Colonic mucosa (tissue), 4 donors: Measurements from ENCODE around the gene FAM50A. TPM values are rescaled to one million over a fixed set of nuclear protein-coding genes. Genes with fewer than 3 reads are reported as not detected.
A peak's percentile ranks its signal among the peaks of the same experiment; 100 is the strongest.

ENCODE experiments used
- DNase-seq: peaks from one replicate; pipeline ENCODE4 v3.0.0-alpha.2; 2020
- H3K27ac ChIP-seq: fragments of 200-600 bp; one replicate; pipeline ENCODE4 v1.8.0; 2021
- H3K27me3 ChIP-seq: fragments of 200-600 bp; one replicate; pipeline ENCODE4 v1.8.0; 2021
- H3K36me3 ChIP-seq: fragments of 200-600 bp; one replicate; pipeline ENCODE4 v1.8.0; 2021
- H3K4me1 ChIP-seq: fragments of 200-600 bp; one replicate; pipeline ENCODE4 v1.8.0; 2021; ENCODE audit warnings: mild to moderate bottlenecking
- H3K4me3 ChIP-seq: fragments of 200-600 bp; one replicate; pipeline ENCODE4 v1.8.0; 2021
- H3K9ac ChIP-seq, 2 donors: one replicate each; pipeline ENCODE4 v1.7.0; 2013; ENCODE audit warnings: control low read depth in 2 of 2, low read depth in 2 of 2, low read length in 2 of 2
- H3K9me3 ChIP-seq: fragments of 200-600 bp; one replicate; pipeline ENCODE4 v1.8.0; 2021
- CTCF ChIP-seq: fragments of 200-600 bp; IDR thresholded peaks from one replicate; pipeline ENCODE4 v1.8.0; 2022; ENCODE audit warnings: antibody characterized with exemption, mild to moderate bottlenecking
- intact Hi-C: fragments of 100-400 bp; cut with DNase I; formaldehyde crosslinking; loops from one replicate; pipeline ENCODE4 v1.14.1; 2022
- total RNA-seq, 2 donors: library from RNA; stranded (reverse); fragmentation: NEBNext Ultra II Directional in 1 of 2; extraction: Animal tissue kit (Norgen Biotek cat#: 25700) in 1 of 2; gene quantifications; one replicate each; pipeline ENCODE4 v1.2.1, GENCODE V29; 2021
- donor health status: healthy.
- donor health status: DM: no; HTN: no; CAD: no.
- donor health status: DM: no; HTN: no; CAD: no.

FAM50A gene
- total RNA-seq, 2 donors from 2014 or later: 41.9 to 60.1 TPM

GRCh38 chrX:154411981-154412340, 32.0 kb upstream of the FAM50A start:
- Histone ChIP-seq H3K27ac (peak overlapping the region; percentile 89), H3K4me1 (no peaks in the 10 kb centered on the region), H3K36me3 (no peaks in the 10 kb centered on the region), H3K27me3 (no peaks in the 10 kb centered on the region), H3K9me3 (no peaks in the 10 kb centered on the region), H3K9ac (peak overlapping the region; percentile 81 to 84), H3K4me3 (peak overlapping the region; percentile 72)
- DNase-seq: peak; percentile 79
- intact Hi-C loops: no loop called here
- TF ChIP-seq CTCF: no peak

GRCh38 chrX:154412468-154412867, 31.5 kb upstream of the FAM50A start:
- TF ChIP-seq CTCF: no peak
- H3K4me3 ChIP-seq: peak overlapping the region; percentile 72
- peak overlapping the region; percentile 81 to 84 for H3K9ac ChIP-seq
- no peaks in the 10 kb centered on the region for H3K9me3 ChIP-seq
- H3K27ac ChIP-seq: peak overlapping the region; percentile 89
- DNase-seq: peak; percentile 41
- intact Hi-C loops: no loop called here
- H3K27me3 ChIP-seq: no peaks in the 10 kb centered on the region
- no peaks in the 10 kb centered on the region for H3K4me1 ChIP-seq
- no peaks in the 10 kb centered on the region for H3K36me3 ChIP-seq

- Histone ChIP-seq H3K36me3 (no peaks in the 10 kb centered on the region), H3K9ac (peak overlapping the region in 1 of 2 donors; percentile 30), H3K9me3 (no peaks in the 10 kb centered on the region), H3K27me3 (no peaks in the 10 kb centered on the region), H3K4me3 (no peak overlapping the region), H3K4me1 (no peaks in the 10 kb centered on the region), H3K27ac (no peak overlapping the region)
- intact Hi-C loops: no loop called here
- no peak for TF ChIP-seq CTCF
- no peak for DNase-seq
Observed at GRCh38 chrX:154413142-154413541, 30.8 kb upstream of the FAM50A start.

- intact Hi-C loops: no loop called here
- TF ChIP-seq CTCF: no peak
- H3K36me3 ChIP-seq: no peaks in the 10 kb centered on the region
- DNase-seq: no peak
- H3K9ac ChIP-seq: no peak overlapping the region
- no peaks in the 10 kb centered on the region for H3K27me3 ChIP-seq
- no peak overlapping the region for H3K27ac ChIP-seq
- no peak overlapping the region for H3K4me3 ChIP-seq
- no peaks in the 10 kb centered on the region for H3K4me1 ChIP-seq
- no peaks in the 10 kb centered on the region for H3K9me3 ChIP-seq
Observed at GRCh38 chrX:154417157-154417556, 26.8 kb upstream of the FAM50A start.

- H3K36me3 ChIP-seq: no peaks in the 10 kb centered on the region
- no peak overlapping the region for H3K27ac ChIP-seq
- H3K9ac ChIP-seq: no peak overlapping the region
- H3K27me3 ChIP-seq: no peaks in the 10 kb centered on the region
- intact Hi-C loops: no loop called here
- DNase-seq: no peak
- H3K4me1 ChIP-seq: no peaks in the 10 kb centered on the region
- TF ChIP-seq CTCF: no peak
- no peak overlapping the region for H3K4me3 ChIP-seq
- H3K9me3 ChIP-seq: no peaks in the 10 kb centered on the region
Observed at GRCh38 chrX:154419189-154419588, 24.8 kb upstream of the FAM50A start.
